GM23338 (cell line): Measurements from ENCODE around the gene CFDP1. TPM values are rescaled to one million over a fixed set of nuclear protein-coding genes. Genes with fewer than 3 reads are reported as not detected.

Source experiments
- ATAC-seq: fragments of 200-7000 bp; cut with Tn5 transposase; 3 replicates; pipeline ENCODE4 v1.9.1; 2020
- DNase-seq: peaks from one replicate; pipeline ENCODE4 v3.0.0-alpha.2; 2015; ENCODE audit warnings: low spot score
- H2AFZ ChIP-seq: fragments of 200-600 bp; sonication (generic); 2 replicates; pipeline ENCODE4 v1.8.0; 2016; ENCODE audit warnings: antibody characterized with exemption, mild to moderate bottlenecking, moderate library complexity
- H3F3A ChIP-seq: fragments of 200-600 bp; sonication (generic); replicated peaks from 2 replicates; pipeline ENCODE4 v1.8.0; 2017; ENCODE audit warnings: antibody characterized with exemption, mixed run types, low read depth
- H3K27ac ChIP-seq: fragments of 200-600 bp; sonication (generic); 2 replicates; pipeline ENCODE4 v1.6.1; 2016; ENCODE audit warnings: low read depth
- H3K27me3 ChIP-seq: fragments of 200-600 bp; sonication (generic); 2 replicates; pipeline ENCODE4 v1.8.0; 2016; ENCODE audit warnings: mild to moderate bottlenecking, mixed run types, moderate library complexity; ENCODE audit not compliant: insufficient read depth
- H3K36me3 ChIP-seq: fragments of 200-600 bp; sonication (generic); 2 replicates; pipeline ENCODE4 v1.8.0; 2016; ENCODE audit warnings: mild to moderate bottlenecking; ENCODE audit not compliant: insufficient read depth
- H3K4me1 ChIP-seq: fragments of 200-600 bp; sonication (generic); 2 replicates; pipeline ENCODE4 v1.8.0; 2016; ENCODE audit warnings: mild to moderate bottlenecking, moderate library complexity; ENCODE audit not compliant: insufficient read depth
- H3K4me2 ChIP-seq: fragments of 200-600 bp; sonication (generic); 2 replicates; pipeline ENCODE4 v1.7.1; 2017; ENCODE audit warnings: mixed run types
- H3K4me3 ChIP-seq: fragments of 200-600 bp; sonication (generic); 2 replicates; pipeline ENCODE4 v1.6.1; 2016; ENCODE audit warnings: mixed run types
- H3K79me2 ChIP-seq: fragments of 200-600 bp; sonication (generic); replicated peaks from 2 replicates; pipeline ENCODE4 v1.8.0; 2017; ENCODE audit warnings: mild to moderate bottlenecking; ENCODE audit not compliant: insufficient read depth
- H3K9me2 ChIP-seq: fragments of 200-600 bp; sonication (generic); 2 replicates; pipeline ENCODE4 v1.8.0; 2017; ENCODE audit not compliant: insufficient read depth
- H4K20me1 ChIP-seq: fragments of 200-600 bp; sonication (generic); replicated peaks from 2 replicates; pipeline ENCODE4 v1.8.0; 2017; ENCODE audit warnings: mild to moderate bottlenecking; ENCODE audit not compliant: insufficient read depth
- H3K27ac Mint-ChIP-seq: 2 replicates; pipeline ENCODE4 v1.8.0; 2020; ENCODE audit warnings: inconsistent platforms, mild to moderate bottlenecking, moderate library complexity, mixed read lengths
- H3K27me3 Mint-ChIP-seq: 3 replicates; pipeline ENCODE4 v1.8.0; 2022; ENCODE audit warnings: low read depth, mild to moderate bottlenecking, moderate library complexity, mixed read lengths, inconsistent platforms; ENCODE audit not compliant: insufficient read depth, poor library complexity
- H3K36me3 Mint-ChIP-seq: 3 replicates; pipeline ENCODE4 v1.8.0; 2021; ENCODE audit warnings: low read depth, mild to moderate bottlenecking, inconsistent platforms, moderate library complexity, mixed read lengths
- H3K4me1 Mint-ChIP-seq: 3 replicates; pipeline ENCODE4 v1.8.0; 2020; ENCODE audit warnings: mild to moderate bottlenecking, inconsistent platforms, mixed read lengths
- H3K4me3 Mint-ChIP-seq: 3 replicates; pipeline ENCODE4 v1.8.0; 2021; ENCODE audit warnings: moderate library complexity, mild to moderate bottlenecking, inconsistent platforms, mixed read lengths
- H3K9me3 Mint-ChIP-seq: 3 replicates; pipeline ENCODE4 v1.8.0; 2020; ENCODE audit warnings: moderate library complexity, mild to moderate bottlenecking, inconsistent platforms, mixed read lengths
- CREB1 ChIP-seq: fragments of 250-450 bp; sonication (Bioruptor Pico); IDR thresholded peaks from 2 replicates; pipeline ENCODE4 v1.5.0; 2020; ENCODE audit warnings: low read depth, mild to moderate bottlenecking, moderate library complexity
- EZH2 ChIP-seq: fragments of 200-600 bp; sonication (generic); IDR thresholded peaks from one replicate; pipeline ENCODE4 v1.8.0; 2017; ENCODE audit warnings: antibody characterized with exemption, mild to moderate bottlenecking, low read depth; ENCODE audit not compliant: unreplicated experiment
- EZH2phosphoT487 ChIP-seq: fragments of 200-600 bp; sonication (generic); IDR thresholded peaks from one replicate; pipeline ENCODE4 v1.8.1; 2018; ENCODE audit warnings: antibody characterized with exemption; ENCODE audit not compliant: unreplicated experiment
- JUNB ChIP-seq: IDR thresholded peaks from one replicate; pipeline ENCODE4 v1.6.1; 2016; ENCODE audit warnings: antibody characterized with exemption; ENCODE audit not compliant: unreplicated experiment
- NANOG ChIP-seq: IDR thresholded peaks from 2 replicates; pipeline ENCODE4 v1.6.1; 2016; ENCODE audit warnings: antibody characterized with exemption, borderline replicate concordance
- POLR2AphosphoS5 ChIP-seq: IDR thresholded peaks from 2 replicates; pipeline ENCODE4 v1.6.1; 2016; ENCODE audit warnings: antibody characterized with exemption, low read depth
- STAT1 ChIP-seq: IDR thresholded peaks from one replicate; pipeline ENCODE4 v1.6.1; 2016; ENCODE audit warnings: antibody characterized with exemption; ENCODE audit not compliant: unreplicated experiment
- ZNF114 ChIP-seq: fragments of 250-450 bp; sonication (Bioruptor Pico); IDR thresholded peaks from 2 replicates; pipeline ENCODE4 v1.5.0; 2020; ENCODE audit warnings: mild to moderate bottlenecking, moderate library complexity
- ZNF331 ChIP-seq: fragments of 250-450 bp; sonication (Bioruptor Pico); IDR thresholded peaks from 2 replicates; pipeline ENCODE4 v1.5.0; 2020; ENCODE audit warnings: low read depth, mild to moderate bottlenecking, moderate library complexity
- polyA plus RNA-seq: library from polyadenylated mRNA; unstranded; fragments of >200 nt; fragmentation: Nextera tagmentation; extraction: Ambion mirVana; gene quantifications from 2 replicates; pipeline ENCODE4 v1.2.1, GENCODE V29; 2016
- total RNA-seq: library from RNA; depleted of rRNA; stranded (reverse); fragments of >200 nt; shearing (Covaris generic); gene quantifications from 2 replicates; pipeline ENCODE4 v1.2.3, GENCODE V29; 2014
- TF ChIP-seq, protein P1 (sequence below), 2 experiments: fragments of 200-600 bp in 1 of 2; sonication (generic) in 1 of 2; conservative IDR thresholded peaks; 2 replicates each; pipeline versions ENCODE4 v1.5.1 to v1.6.1; 2016 to 2017; ENCODE audit warnings: antibody characterized with exemption in 2 of 2, low read depth in 2 of 2, mild to moderate bottlenecking in 2 of 2, moderate library complexity in 1 of 2
- TF ChIP-seq, protein P2 (sequence below): IDR thresholded peaks from 2 replicates; pipeline ENCODE4 v1.6.1; 2016; ENCODE audit warnings: antibody characterized with exemption
- TF ChIP-seq, protein P3 (sequence below): fragments of 250-450 bp; sonication (Bioruptor Pico); IDR thresholded peaks from 2 replicates; pipeline ENCODE4 v1.5.0; 2020; ENCODE audit warnings: mild to moderate bottlenecking, moderate library complexity
- TF ChIP-seq, protein P4 (sequence below): IDR thresholded peaks from one replicate; pipeline ENCODE4 v1.6.1; 2018; ENCODE audit warnings: antibody characterized with exemption; ENCODE audit not compliant: unreplicated experiment

The CFDP1 gene
- total and polyA plus RNA-seq, 2 experiments from 2014 or later, result 89.9 to 224 TPM

DNA sequence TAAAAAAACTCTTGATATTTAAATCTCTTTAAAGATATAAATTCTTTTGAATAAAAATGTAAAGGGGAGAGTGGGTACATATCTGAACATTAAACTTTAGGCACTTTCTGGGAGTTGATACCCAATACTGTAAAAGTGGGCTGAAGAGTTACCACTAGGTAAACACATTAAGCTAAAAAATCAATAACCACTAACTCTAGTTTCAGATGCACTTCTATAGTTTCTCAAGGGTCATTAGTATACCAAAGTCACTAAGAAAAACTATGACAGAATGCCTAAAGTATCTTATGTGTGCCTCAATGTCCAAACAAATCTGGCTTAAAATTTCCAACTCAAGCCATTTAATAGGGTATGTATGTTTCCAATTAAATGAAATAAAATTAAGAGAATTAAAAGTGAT is 13.1 kb upstream of the CFDP1 start:
- H3K9me3 Mint-ChIP-seq, result no peaks in the 10 kb centered on the region
- no peak overlapping the region for H3K4me2 ChIP-seq
- TF ChIP-seq CREB1 (CRISPR knock-in tag), result no peak
- no peak for TF ChIP-seq EZH2phosphoT487
- no peak for TF ChIP-seq EZH2
- TF ChIP-seq STAT1, result no peak
- TF ChIP-seq, protein P1, sequence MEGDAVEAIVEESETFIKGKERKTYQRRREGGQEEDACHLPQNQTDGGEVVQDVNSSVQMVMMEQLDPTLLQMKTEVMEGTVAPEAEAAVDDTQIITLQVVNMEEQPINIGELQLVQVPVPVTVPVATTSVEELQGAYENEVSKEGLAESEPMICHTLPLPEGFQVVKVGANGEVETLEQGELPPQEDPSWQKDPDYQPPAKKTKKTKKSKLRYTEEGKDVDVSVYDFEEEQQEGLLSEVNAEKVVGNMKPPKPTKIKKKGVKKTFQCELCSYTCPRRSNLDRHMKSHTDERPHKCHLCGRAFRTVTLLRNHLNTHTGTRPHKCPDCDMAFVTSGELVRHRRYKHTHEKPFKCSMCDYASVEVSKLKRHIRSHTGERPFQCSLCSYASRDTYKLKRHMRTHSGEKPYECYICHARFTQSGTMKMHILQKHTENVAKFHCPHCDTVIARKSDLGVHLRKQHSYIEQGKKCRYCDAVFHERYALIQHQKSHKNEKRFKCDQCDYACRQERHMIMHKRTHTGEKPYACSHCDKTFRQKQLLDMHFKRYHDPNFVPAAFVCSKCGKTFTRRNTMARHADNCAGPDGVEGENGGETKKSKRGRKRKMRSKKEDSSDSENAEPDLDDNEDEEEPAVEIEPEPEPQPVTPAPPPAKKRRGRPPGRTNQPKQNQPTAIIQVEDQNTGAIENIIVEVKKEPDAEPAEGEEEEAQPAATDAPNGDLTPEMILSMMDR (conservative IDR thresholded peaks at IDR 0.05; ENCODE audit: low read depth in 2 of 2), result no peak
- TF ChIP-seq NANOG, result no peak
- TF ChIP-seq ZNF114 (CRISPR knock-in tag), result no peak
- TF ChIP-seq JUNB, result no peak
- TF ChIP-seq, protein P2, sequence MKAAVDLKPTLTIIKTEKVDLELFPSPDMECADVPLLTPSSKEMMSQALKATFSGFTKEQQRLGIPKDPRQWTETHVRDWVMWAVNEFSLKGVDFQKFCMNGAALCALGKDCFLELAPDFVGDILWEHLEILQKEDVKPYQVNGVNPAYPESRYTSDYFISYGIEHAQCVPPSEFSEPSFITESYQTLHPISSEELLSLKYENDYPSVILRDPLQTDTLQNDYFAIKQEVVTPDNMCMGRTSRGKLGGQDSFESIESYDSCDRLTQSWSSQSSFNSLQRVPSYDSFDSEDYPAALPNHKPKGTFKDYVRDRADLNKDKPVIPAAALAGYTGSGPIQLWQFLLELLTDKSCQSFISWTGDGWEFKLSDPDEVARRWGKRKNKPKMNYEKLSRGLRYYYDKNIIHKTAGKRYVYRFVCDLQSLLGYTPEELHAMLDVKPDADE, result no peak
- TF ChIP-seq, protein P3, sequence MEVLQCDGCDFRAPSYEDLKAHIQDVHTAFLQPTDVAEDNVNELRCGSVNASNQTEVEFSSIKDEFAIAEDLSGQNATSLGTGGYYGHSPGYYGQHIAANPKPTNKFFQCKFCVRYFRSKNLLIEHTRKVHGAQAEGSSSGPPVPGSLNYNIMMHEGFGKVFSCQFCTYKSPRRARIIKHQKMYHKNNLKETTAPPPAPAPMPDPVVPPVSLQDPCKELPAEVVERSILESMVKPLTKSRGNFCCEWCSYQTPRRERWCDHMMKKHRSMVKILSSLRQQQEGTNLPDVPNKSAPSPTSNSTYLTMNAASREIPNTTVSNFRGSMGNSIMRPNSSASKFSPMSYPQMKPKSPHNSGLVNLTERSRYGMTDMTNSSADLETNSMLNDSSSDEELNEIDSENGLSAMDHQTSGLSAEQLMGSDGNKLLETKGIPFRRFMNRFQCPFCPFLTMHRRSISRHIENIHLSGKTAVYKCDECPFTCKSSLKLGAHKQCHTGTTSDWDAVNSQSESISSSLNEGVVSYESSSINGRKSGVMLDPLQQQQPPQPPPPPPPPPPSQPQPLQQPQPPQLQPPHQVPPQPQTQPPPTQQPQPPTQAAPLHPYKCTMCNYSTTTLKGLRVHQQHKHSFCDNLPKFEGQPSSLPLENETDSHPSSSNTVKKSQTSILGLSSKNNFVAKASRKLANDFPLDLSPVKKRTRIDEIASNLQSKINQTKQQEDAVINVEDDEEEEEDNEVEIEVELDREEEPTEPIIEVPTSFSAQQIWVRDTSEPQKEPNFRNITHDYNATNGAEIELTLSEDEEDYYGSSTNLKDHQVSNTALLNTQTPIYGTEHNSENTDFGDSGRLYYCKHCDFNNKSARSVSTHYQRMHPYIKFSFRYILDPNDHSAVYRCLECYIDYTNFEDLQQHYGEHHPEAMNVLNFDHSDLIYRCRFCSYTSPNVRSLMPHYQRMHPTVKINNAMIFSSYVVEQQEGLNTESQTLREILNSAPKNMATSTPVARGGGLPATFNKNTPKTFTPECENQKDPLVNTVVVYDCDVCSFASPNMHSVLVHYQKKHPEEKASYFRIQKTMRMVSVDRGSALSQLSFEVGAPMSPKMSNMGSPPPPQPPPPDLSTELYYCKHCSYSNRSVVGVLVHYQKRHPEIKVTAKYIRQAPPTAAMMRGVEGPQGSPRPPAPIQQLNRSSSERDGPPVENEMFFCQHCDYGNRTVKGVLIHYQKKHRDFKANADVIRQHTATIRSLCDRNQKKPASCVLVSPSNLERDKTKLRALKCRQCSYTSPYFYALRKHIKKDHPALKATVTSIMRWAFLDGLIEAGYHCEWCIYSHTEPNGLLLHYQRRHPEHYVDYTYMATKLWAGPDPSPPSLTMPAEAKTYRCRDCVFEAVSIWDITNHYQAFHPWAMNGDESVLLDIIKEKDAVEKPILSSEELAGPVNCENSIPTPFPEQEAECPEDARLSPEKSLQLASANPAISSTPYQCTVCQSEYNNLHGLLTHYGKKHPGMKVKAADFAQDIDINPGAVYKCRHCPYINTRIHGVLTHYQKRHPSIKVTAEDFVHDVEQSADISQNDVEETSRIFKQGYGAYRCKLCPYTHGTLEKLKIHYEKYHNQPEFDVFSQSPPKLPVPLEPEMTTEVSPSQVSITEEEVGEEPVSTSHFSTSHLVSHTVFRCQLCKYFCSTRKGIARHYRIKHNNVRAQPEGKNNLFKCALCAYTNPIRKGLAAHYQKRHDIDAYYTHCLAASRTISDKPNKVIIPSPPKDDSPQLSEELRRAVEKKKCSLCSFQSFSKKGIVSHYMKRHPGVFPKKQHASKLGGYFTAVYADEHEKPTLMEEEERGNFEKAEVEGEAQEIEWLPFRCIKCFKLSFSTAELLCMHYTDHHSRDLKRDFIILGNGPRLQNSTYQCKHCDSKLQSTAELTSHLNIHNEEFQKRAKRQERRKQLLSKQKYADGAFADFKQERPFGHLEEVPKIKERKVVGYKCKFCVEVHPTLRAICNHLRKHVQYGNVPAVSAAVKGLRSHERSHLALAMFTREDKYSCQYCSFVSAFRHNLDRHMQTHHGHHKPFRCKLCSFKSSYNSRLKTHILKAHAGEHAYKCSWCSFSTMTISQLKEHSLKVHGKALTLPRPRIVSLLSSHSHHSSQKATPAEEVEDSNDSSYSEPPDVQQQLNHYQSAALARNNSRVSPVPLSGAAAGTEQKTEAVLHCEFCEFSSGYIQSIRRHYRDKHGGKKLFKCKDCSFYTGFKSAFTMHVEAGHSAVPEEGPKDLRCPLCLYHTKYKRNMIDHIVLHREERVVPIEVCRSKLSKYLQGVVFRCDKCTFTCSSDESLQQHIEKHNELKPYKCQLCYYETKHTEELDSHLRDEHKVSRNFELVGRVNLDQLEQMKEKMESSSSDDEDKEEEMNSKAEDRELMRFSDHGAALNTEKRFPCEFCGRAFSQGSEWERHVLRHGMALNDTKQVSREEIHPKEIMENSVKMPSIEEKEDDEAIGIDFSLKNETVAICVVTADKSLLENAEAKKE (CRISPR knock-in tag), result no peak
- TF ChIP-seq, protein P4, sequence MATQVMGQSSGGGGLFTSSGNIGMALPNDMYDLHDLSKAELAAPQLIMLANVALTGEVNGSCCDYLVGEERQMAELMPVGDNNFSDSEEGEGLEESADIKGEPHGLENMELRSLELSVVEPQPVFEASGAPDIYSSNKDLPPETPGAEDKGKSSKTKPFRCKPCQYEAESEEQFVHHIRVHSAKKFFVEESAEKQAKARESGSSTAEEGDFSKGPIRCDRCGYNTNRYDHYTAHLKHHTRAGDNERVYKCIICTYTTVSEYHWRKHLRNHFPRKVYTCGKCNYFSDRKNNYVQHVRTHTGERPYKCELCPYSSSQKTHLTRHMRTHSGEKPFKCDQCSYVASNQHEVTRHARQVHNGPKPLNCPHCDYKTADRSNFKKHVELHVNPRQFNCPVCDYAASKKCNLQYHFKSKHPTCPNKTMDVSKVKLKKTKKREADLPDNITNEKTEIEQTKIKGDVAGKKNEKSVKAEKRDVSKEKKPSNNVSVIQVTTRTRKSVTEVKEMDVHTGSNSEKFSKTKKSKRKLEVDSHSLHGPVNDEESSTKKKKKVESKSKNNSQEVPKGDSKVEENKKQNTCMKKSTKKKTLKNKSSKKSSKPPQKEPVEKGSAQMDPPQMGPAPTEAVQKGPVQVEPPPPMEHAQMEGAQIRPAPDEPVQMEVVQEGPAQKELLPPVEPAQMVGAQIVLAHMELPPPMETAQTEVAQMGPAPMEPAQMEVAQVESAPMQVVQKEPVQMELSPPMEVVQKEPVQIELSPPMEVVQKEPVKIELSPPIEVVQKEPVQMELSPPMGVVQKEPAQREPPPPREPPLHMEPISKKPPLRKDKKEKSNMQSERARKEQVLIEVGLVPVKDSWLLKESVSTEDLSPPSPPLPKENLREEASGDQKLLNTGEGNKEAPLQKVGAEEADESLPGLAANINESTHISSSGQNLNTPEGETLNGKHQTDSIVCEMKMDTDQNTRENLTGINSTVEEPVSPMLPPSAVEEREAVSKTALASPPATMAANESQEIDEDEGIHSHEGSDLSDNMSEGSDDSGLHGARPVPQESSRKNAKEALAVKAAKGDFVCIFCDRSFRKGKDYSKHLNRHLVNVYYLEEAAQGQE, result no peak
- no peak for TF ChIP-seq POLR2AphosphoS5
- no peak for TF ChIP-seq ZNF331 (CRISPR knock-in tag)
- peaks cover 3% of the 10 kb centered on the region; the same call in 1 of the 2 replicates for H3K4me1 ChIP-seq
- DNase-seq (no peak), ATAC-seq (no peak)
- peaks cover 20% of the 10 kb centered on the region for H3K79me2 ChIP-seq
- H3K27me3 ChIP-seq, result no peaks in the 10 kb centered on the region
- H3K36me3 Mint-ChIP-seq, result peaks cover 13% of the 10 kb centered on the region; the same call in 2 of the 3 replicates
- no peak overlapping the region for H3K4me3 ChIP-seq
- no peak overlapping the region for H3K4me3 Mint-ChIP-seq
- no peaks in the 10 kb centered on the region for H3K9me2 ChIP-seq
- no peaks in the 10 kb centered on the region for H3K4me1 Mint-ChIP-seq
- no peaks in the 10 kb centered on the region for H3K36me3 ChIP-seq
- H2AFZ ChIP-seq, result no peak overlapping the region
- no peak overlapping the region for H3K27ac Mint-ChIP-seq
- peaks cover 2% of the 10 kb centered on the region for H3K27me3 Mint-ChIP-seq
- H4K20me1 ChIP-seq, result no peaks in the 10 kb centered on the region; the same call in 1 of the 2 replicates
- H3K27ac ChIP-seq, result no peak overlapping the region
- no peaks in the 10 kb centered on the region for H3F3A ChIP-seq
